Fibroblast of skin of right quadriceps (primary cell): ENCODE measurements around the gene R3HDM2.
"Not testable (repeated sequence)": the region's sequence is repeated elsewhere in the genome, so short reads cannot be mapped to it uniquely, and the experiment has no call there.

Experiments
- DNase-seq: peaks from one replicate; pipeline ENCODE4 v3.0.0-alpha.2; 2013

Gene R3HDM2

DNA sequence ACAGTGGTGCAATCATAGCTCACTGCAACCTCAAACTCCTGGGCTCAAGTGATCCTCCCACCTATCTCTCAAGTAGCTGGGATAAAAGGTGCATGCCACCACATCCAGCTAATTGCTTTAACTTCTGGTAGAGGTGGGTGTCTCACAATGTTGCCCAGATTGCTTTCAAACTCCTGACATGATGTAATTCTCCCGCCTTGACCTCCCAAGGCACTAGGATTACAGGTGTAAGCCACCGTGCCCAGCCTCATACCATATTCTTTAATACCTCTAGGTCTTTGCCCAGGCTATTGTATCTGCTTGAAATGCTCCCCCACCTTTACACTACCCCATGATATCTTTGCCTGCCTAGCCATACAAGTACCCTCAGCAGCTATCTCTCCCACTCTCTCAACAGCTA is 11.3 kb downstream of the R3HDM2 start:
- DNase-seq: no peak

DNA sequence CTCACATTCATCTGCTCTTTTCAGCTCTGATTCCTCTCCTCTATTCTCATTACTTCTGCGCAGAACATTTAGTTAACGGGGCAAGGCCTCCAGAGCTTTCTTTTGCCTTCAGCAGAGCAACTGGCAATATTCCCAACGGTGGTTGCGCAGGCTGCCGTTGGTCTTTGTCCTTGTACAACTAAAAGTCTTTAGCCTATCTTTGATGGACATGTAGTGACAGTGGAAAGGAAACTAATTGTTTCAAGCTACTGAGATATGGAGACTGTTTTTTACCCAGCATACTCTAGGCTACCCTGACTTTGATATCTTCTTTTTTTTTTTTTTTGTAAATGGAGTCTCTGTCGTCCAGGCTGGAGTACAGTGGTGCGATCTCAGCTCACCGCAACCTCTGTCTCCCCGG is 12.6 kb downstream of the R3HDM2 start:
- no peak for DNase-seq

DNA sequence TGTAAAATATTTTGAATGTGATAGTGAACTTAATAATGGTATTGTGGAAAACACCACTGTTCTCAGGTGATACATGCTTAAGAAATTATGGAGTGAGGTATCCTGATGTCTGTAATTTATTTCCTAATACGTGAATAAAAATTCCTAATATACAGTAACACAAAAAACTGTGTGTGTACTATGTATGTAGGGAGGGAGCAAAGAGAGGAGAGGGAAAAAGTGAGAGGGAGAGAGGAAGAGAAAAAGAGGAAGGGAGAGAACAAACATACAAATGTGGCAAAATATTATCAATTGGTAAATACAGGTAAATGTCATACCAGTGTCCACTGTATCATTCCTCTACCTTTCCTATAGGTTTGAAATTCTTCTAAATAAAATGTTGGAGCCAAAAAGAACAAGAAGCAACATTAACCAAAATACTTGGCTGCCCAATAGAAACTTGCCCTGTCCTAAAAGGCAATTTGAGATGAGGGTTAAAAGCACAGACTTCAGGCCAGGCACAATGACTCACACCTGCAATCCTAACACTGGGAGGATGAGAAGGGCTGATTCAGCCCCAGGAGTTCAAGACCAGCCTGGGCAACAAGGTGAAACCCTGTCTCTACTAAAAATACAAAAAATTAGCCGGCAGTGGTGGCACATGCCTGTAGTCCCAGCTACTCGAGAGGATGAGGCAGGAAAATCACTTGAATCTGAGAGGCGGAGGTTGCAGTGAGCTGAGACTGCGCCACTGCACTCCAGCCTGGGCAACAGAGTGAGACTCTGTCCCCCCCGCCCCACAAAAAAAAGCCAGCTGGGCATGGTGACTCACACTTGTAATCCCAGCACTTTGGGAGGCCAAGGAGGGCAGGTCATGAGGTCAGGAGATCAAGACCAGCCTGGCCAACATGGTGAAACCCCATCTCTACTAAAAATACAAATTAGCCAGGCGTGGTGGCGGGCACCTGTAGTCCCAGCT is 14.5 kb downstream of the R3HDM2 start:
- DNase-seq: no peak

GRCh38 chr12:57415088-57415487 is 15.8 kb downstream of the R3HDM2 start:
- no peak for DNase-seq

DNA sequence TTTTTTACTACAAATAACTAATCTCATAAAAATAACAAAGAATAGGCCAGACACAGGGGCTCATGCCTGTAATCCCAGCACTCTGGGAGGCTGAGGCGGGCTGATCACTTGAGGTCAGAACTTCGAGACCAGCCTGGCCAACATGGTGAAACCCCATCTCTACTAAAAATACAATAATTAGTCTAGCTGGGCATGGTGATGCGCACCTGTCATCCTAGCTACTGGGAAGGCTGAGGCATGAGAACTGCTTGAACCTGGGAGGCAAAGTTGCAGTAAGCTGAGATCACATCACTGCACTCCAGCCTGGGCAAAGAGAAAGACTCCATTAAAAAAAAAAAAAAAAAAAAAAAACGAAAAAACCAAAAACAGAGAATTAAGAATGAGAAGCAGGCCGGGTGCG is 16.7 kb downstream of the R3HDM2 start:
- DNase-seq: not testable (repeated sequence)

GRCh38 chr12:57410534-57410933 is 20.3 kb downstream of the R3HDM2 start:
- DNase-seq: no peak

GRCh38 chr12:57404966-57405640 is 25.7 kb downstream of the R3HDM2 start:
- DNase-seq: no peak

DNA sequence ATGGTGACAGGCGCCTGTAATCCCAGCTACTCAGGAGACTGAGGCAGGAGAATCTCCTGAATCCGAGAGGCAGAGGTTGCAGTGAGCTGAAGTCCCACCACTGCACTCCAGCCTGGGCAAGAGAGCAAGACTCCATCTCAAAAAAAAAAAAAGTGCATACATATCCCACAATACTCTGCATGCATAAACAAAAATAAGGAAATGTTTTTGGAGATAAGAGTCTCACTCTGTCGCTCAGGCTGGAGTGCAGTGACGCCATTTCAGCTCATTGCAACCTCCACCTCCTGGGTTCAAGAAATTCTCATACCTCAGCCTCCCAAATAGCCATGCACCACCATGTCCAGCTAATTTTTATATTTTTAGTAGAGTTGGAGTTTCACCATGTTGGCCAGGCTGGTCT is 28.7 kb downstream of the R3HDM2 start:
- DNase-seq: not testable (repeated sequence)

DNA sequence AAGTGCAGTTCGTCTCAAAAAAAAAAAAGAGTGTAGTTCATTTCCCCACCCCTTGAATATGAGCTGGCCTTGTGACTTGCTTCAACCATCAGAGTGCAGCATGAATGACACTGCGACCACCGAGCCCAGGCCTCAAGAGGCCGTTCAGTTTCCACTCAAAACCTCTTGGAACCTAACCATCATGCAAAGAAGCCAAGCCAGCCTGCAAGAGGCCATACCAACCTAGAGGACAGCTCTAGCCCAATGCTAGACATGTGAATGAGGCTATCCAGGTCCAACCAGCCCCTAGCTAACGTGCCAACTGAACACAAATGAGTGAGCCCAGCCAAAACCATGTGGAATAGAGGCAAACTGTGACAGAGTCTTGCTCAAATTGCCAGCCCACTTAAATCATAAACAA is 29.7 kb downstream of the R3HDM2 start:
- DNase-seq: no peak

DNA sequence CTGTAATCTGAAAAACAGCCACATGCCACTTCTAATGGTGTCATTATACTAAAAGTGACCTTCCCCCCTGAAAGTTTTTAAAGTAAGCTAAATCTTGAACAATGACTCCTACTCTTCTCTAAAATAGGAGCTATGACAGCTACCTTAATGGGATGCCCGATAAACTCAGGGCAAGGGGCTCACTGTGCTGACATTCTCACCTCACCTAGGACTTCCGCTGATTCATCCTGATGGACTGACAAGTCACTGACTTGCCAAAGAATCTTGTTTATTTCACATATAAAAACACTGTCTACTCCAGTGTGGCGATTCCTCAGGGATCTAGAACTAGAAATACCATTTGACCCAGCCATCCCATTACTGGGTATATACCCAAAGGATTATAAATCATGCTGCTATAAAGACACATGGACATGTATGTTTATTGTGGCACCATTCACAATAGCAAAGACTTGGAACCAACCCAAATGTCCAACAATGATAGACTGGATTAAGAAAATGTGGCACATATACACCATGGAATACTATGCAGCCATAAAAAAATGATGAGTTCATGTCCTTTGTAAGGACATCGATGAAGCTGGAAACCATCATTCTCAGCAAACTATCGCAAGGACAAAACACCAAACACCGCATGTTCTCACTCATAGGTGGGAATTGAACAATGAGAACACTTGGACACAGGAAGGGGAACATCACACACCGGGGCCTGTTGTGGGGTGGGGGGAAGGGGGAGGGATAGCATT is 31.0 kb downstream of the R3HDM2 start:
- DNase-seq: not testable (repeated sequence)

DNA sequence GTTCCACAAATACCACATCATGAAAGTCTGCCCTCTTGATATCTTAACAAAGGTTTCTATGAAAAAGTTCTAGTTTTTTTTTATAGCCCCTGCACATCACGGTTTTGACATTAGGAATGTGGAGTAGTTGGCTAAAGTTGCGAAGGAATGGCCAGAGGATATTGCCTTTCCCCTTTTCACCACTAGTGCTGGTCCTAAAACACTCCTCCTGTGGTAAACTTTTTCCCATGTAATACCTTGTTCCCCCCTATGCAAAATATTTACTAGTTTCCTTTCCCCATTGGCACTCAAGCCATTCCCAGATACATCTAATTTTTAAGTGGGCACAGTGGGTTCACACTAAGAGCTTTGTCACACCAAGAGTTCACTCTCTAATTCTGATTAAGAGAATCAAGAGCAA is 33.4 kb downstream of the R3HDM2 start:
- no peak for DNase-seq

GRCh38 chr12:57395121-57395520 is 35.7 kb downstream of the R3HDM2 start:
- DNase-seq: no peak

GRCh38 chr12:57390174-57390573 is 40.7 kb downstream of the R3HDM2 start:
- no peak for DNase-seq

GRCh38 chr12:57389033-57389432 is 41.8 kb downstream of the R3HDM2 start:
- peak; percentile 87 for DNase-seq

- DNase-seq: no peak
Observed at GRCh38 chr12:57388425-57388824, 42.4 kb downstream of the R3HDM2 start.

DNA sequence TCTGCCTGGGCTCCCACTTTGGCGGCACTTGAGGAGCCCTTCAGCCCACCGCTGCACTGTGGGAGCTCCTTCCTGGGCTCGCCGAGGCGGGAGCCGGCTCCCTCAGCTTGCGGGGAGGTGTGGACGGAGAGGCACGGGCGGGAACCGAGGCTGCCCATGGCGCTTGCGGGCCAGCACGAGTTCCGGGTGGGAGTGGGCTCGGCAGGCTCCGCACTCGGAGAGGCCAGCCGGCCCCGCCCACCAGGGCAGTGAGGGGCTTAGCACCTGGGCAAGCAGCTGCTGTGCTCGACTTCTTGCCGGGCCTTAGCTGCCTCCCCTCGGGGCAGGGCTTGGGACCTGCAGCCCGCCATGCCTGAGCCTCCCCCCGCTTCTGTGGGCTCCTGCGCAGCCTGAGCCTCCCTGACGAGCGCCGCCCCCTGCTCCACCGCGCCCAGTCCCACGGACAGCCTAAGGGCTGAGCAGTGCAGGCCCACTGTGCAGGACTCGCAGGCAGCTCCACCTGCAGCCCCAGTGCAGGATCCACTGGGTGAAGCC is 44.6 kb downstream of the R3HDM2 start:
- no peak for DNase-seq

- DNase-seq: no peak
Observed at GRCh38 chr12:57385586-57385985, 45.3 kb downstream of the R3HDM2 start.

DNA sequence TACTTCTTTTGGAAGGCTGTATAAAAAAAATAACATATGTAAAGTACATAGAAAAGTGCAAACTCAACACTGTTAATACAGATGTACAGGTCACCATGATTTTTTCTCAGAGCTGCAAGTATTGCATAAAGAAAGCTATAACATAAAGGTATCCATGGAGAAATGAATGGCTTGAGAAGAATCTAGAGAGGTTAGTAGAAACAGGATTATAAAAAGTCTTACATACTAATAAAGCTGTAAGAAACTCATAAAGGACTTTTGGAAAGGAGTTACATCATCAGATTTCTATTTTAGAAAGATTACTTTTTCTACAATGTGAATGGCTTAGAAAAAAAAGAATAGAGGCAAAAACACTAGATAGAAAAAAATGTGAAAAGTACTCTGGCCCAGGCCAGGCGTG is 46.4 kb downstream of the R3HDM2 start:
- no peak for DNase-seq

DNA sequence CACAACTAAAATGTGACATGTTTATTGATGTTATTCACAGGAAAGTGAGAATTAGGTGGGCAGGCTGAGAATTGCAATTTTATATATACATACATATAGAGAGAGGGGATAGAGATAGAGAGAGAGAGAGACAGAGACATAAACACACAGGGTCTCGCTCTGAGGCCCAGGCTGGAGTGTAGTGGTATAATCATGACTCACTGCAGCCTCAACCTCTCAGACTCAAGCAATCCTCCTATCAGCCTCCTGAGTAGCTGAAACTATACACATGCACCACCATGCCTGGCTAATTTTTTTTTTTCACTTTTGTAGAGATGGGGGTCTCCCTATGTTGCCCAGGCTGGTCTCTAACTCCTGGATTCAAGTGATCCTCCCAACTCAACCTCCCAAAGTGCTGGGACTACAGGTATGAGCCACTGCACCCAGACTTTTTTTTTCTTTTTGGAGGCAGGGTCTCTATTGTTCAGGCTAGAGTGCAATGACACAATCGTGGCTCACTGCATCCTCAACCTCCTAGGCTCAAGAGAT is 49.1 kb downstream of the R3HDM2 start:
- no peak for DNase-seq

DNA sequence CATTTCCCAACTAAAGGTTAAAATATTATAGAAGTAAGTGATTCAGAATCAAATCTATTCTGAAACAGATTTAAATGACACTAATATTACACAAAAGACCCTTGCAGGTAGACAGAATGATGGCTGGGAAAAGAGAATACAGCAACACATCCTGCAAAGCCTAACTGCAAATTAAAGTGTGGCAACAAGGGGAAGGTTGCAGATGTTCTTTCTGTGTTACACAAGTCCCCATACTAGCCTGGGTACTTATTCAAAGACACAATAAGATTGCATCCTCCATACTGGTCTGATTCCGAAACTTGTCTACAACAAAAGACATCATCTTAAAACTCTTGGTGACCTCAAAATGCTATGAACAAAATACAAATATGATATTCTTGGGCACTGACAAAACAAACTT is 50.5 kb downstream of the R3HDM2 start:
- DNase-seq: no peak

GRCh38 chr12:57377103-57377840 is 53.6 kb downstream of the R3HDM2 start:
- no peak for DNase-seq

DNA sequence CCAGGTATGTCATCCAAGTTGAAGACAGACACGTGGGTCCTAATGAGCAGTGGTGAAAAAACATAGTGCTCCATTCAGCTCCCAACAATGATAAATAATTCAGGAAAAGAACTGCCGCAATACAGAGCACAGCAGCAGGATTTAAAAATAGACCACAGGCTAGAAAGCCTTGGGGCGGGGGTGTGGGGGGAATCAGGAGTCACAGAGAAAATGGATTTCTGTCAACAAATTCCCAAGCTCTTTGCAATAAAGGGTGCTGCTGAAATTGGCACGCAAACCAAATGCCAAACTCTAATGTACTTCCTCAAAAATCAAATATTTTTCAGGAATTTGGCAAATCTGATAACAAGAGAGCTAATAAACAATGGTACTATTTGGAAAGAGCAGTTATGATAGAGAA is 58.6 kb downstream of the R3HDM2 start:
- peak; percentile 22 for DNase-seq
